Measurements from ENCODE around the gene MAP2. TPM values are rescaled to one million over a fixed set of nuclear protein-coding genes. Genes with fewer than 3 reads are reported as not detected.

The MAP2 gene
- total RNA-seq, 4 donors from 2014 or later = 5.8 to 14.5 (median 8.8) TPM

- 37 to 38% methylated on average over 3 of the region's 3 CpGs for WGBS, 2 donors
- intact Hi-C loops (cut with DNase I) = no loop called here
- Histone ChIP-seq H3K36me3 (no peaks in the 10 kb centered on the region), H3K4me1 (peaks cover 0 to 32% (median 3%) of the 10 kb centered on the region in 3 donors), H3K27ac (no peak overlapping the region), H3K9me3 (no peaks in the 10 kb centered on the region), H3K4me3 (no peak overlapping the region), H3K27me3 (no peaks in the 10 kb centered on the region)
- TF ChIP-seq CTCF (IDR thresholded peaks at IDR 0.05) (no peak), POLR2A (IDR thresholded peaks at IDR 0.05) (no peak)
- DNase-seq = no peak
Observed at GRCh38 chr2:209391776-209392401, 32.0 kb upstream of the MAP2 start.

- no peak for DNase-seq
- Histone ChIP-seq H3K27ac (no peak overlapping the region), H3K36me3 (no peaks in the 10 kb centered on the region), H3K4me1 (peaks cover 0 to 15% (median 0%) of the 10 kb centered on the region in 3 donors), H3K9me3 (no peaks in the 10 kb centered on the region), H3K27me3 (no peaks in the 10 kb centered on the region), H3K4me3 (no peak overlapping the region)
- WGBS, 2 donors = 76 to 94% methylated on average over 1 of the region's 1 CpG
- intact Hi-C loops (cut with DNase I) = no loop called here
- TF ChIP-seq POLR2A (IDR thresholded peaks at IDR 0.05) (no peak), CTCF (IDR thresholded peaks at IDR 0.05) (no peak)
Observed at GRCh38 chr2:209395229-209395628, 28.6 kb upstream of the MAP2 start.

- H3K4me3 ChIP-seq = no peak overlapping the region
- H3K27ac ChIP-seq = no peak overlapping the region
- no peak for TF ChIP-seq CTCF (IDR thresholded peaks at IDR 0.05)
- no peak for TF ChIP-seq POLR2A (IDR thresholded peaks at IDR 0.05)
- no peaks in the 10 kb centered on the region for H3K27me3 ChIP-seq
- H3K4me1 ChIP-seq = peaks cover 0 to 15% (median 0%) of the 10 kb centered on the region in 3 donors
- intact Hi-C loops (cut with DNase I) = no loop called here
- no peaks in the 10 kb centered on the region for H3K36me3 ChIP-seq
- H3K9me3 ChIP-seq = no peaks in the 10 kb centered on the region
- DNase-seq = no peak
Observed at GRCh38 chr2:209395652-209396051, 28.2 kb upstream of the MAP2 start.

GRCh38 chr2:209398463-209398862 lies 25.4 kb upstream of the MAP2 start:
- no peaks in the 10 kb centered on the region for H3K9me3 ChIP-seq
- no peak for TF ChIP-seq CTCF (IDR thresholded peaks at IDR 0.05)
- TF ChIP-seq POLR2A (IDR thresholded peaks at IDR 0.05) = no peak
- no peak overlapping the region for H3K27ac ChIP-seq
- no peaks in the 10 kb centered on the region for H3K4me1 ChIP-seq
- no peak for DNase-seq
- intact Hi-C loops (cut with DNase I) = no loop called here
- no peaks in the 10 kb centered on the region for H3K36me3 ChIP-seq
- H3K4me3 ChIP-seq = no peak overlapping the region
- no peaks in the 10 kb centered on the region for H3K27me3 ChIP-seq
- 66% methylated on average over 2 of the region's 2 CpGs for WGBS, 2 donors

- no peaks in the 10 kb centered on the region for H3K27me3 ChIP-seq
- H3K27ac ChIP-seq = no peak overlapping the region
- H3K9me3 ChIP-seq = no peaks in the 10 kb centered on the region
- DNase-seq = no peak
- intact Hi-C loops (cut with DNase I) = no loop called here
- H3K4me1 ChIP-seq = no peaks in the 10 kb centered on the region
- WGBS, 2 donors = 46 to 53% methylated on average over 3 of the region's 3 CpGs
- TF ChIP-seq CTCF (IDR thresholded peaks at IDR 0.05) (no peak), POLR2A (IDR thresholded peaks at IDR 0.05) (no peak)
- H3K4me3 ChIP-seq = no peak overlapping the region
- H3K36me3 ChIP-seq = no peaks in the 10 kb centered on the region
Observed at GRCh38 chr2:209401788-209402187, 22.1 kb upstream of the MAP2 start.
